GM12878 (cell line): ENCODE measurements around the gene MAML3. TPM values are rescaled to one million over a fixed set of nuclear protein-coding genes. Genes with fewer than 3 reads are reported as not detected.

Source experiments
- ATAC-seq: fragments of 200-7000 bp; cut with Tn5 transposase; 3 replicates; pipeline ENCODE4 v1.9.1; 2020; ENCODE audit warnings: mild to moderate bottlenecking, moderate library complexity
- BruUV-seq: library from RNA; stranded (reverse); fragments of 400-500 nt; replicated peaks from 2 replicates; lab custom pipeline; 2021; lab: Mats Ljungman, UMichigan
- CTCF ChIA-PET: fragments of 300-600 bp; sonication (Branson Sonifier 250); formaldehyde crosslinking; extraction: SDS; loops from one replicate; lab custom pipeline; 2021; ENCODE audit warnings: inconsistent platforms; lab: Yijun Ruan, JAX
- POLR2A ChIA-PET: fragments of 350-600 bp; formaldehyde crosslinking; extraction: SDS; loops from one replicate; lab custom pipeline; 2021; ENCODE audit warnings: inconsistent platforms; lab: Charles Lee
- RAD21 ChIA-PET: fragments of 300-600 bp; sonication (Branson Sonifier 250); formaldehyde crosslinking; loops from one replicate; lab custom pipeline; 2023; ENCODE audit warnings: antibody characterized with exemption; ENCODE audit not compliant: unreplicated experiment; lab: Charles Lee
- SMC1A ChIA-PET: fragments of 300-600 bp; sonication (Branson Sonifier 250); formaldehyde crosslinking; loops from one replicate; lab custom pipeline; 2023; ENCODE audit not compliant: unreplicated experiment, uncharacterized antibody; lab: Charles Lee
- DNase-seq: peaks from one replicate; pipeline ENCODE4 v3.0.0-alpha.2; 2011; ENCODE audit warnings: low read depth, low spot score
- FAIRE-seq: peaks from 3 replicates; lab custom pipeline; 2011; peaks lifted over from hg19 to GRCh38; lab: Jason Lieb, UNC
- H2AFZ ChIP-seq: 2 replicates; pipeline ENCODE4 v1.6.0; 2011; ENCODE audit warnings: low read depth, low read length, control low read depth; ENCODE audit not compliant: control insufficient read depth
- H3K27ac ChIP-seq: 2 replicates; pipeline ENCODE4 v1.5.1; 2011; ENCODE audit warnings: control low read depth; ENCODE audit not compliant: control insufficient read depth, insufficient read depth
- H3K27me3 ChIP-seq, 2 experiments: replicated peaks in 1 of 2; 2 replicates each; pipeline versions ENCODE4 v1.6.0 to v1.6.1; 2011; ENCODE audit warnings: low read length in 1 of 2; ENCODE audit not compliant: control insufficient read depth in 2 of 2, insufficient read depth in 2 of 2
- H3K36me3 ChIP-seq, 2 experiments: 2 replicates each; pipeline ENCODE4 v1.5.1; 2011; ENCODE audit warnings: low read length in 1 of 2; ENCODE audit not compliant: control insufficient read depth in 2 of 2, insufficient read depth in 2 of 2
- H3K4me1 ChIP-seq: 2 replicates; pipeline ENCODE4 v1.6.1; 2011; ENCODE audit warnings: mild to moderate bottlenecking, low read length, moderate library complexity, mixed read lengths; ENCODE audit not compliant: control insufficient read depth, insufficient read depth
- H3K4me2 ChIP-seq: 2 replicates; pipeline ENCODE4 v1.6.0; 2011; ENCODE audit warnings: control low read depth; ENCODE audit not compliant: control insufficient read depth, insufficient read depth
- H3K4me3 ChIP-seq: fragments of 200-600 bp; sonication (generic); 2 replicates; pipeline ENCODE4 v1.5.1; 2016
- H3K79me2 ChIP-seq: 2 replicates; pipeline ENCODE4 v1.6.0; 2011; ENCODE audit warnings: low read length; ENCODE audit not compliant: control insufficient read depth, insufficient read depth
- H3K9ac ChIP-seq: 2 replicates; pipeline ENCODE4 v1.8.0; 2011; ENCODE audit warnings: low read length, control low read depth, mixed read lengths; ENCODE audit not compliant: control insufficient read depth, insufficient read depth
- H3K9me3 ChIP-seq: replicated peaks from 3 replicates; pipeline ENCODE4 v1.5.1; 2011; ENCODE audit warnings: mild to moderate bottlenecking, low read length; ENCODE audit not compliant: control insufficient read depth, insufficient read depth
- H4K20me1 ChIP-seq: 2 replicates; pipeline ENCODE4 v1.6.0; 2011; ENCODE audit not compliant: control insufficient read depth, insufficient read depth
- ATF2 ChIP-seq: IDR thresholded peaks from 2 replicates; pipeline ENCODE4 v1.6.1; 2012; ENCODE audit warnings: low read length, inconsistent platforms
- EED ChIP-seq: sonication (generic); IDR thresholded peaks from 2 replicates; pipeline ENCODE4 v1.6.1; 2016; ENCODE audit warnings: antibody characterized with exemption, low read depth
- EZH2 ChIP-seq: IDR thresholded peaks from 2 replicates; pipeline ENCODE4 v1.6.1; 2012; ENCODE audit warnings: low read depth, mild to moderate bottlenecking, control low read depth, inconsistent platforms, low read length, borderline replicate concordance; ENCODE audit not compliant: control insufficient read depth
- FOS ChIP-seq: IDR thresholded peaks from 3 replicates; pipeline ENCODE4 v1.6.1; 2011; ENCODE audit warnings: borderline replicate concordance; ENCODE audit not compliant: insufficient read length; ENCODE audit errors: extremely low read depth
- FOXM1 ChIP-seq: IDR thresholded peaks from 2 replicates; pipeline ENCODE4 v1.6.1; 2012; ENCODE audit warnings: low read depth, mild to moderate bottlenecking, inconsistent platforms, low read length, moderate library complexity
- MEF2A ChIP-seq: IDR thresholded peaks from 2 replicates; pipeline ENCODE4 v1.6.1; 2011; ENCODE audit warnings: low read depth, mild to moderate bottlenecking, low read length, moderate library complexity; ENCODE audit not compliant: insufficient read depth
- MTA2 ChIP-seq: fragments of 450-650 bp; IDR thresholded peaks from 2 replicates; pipeline ENCODE4 v1.6.1; 2016; ENCODE audit warnings: low read depth, mild to moderate bottlenecking, moderate library complexity
- MYC ChIP-seq: IDR thresholded peaks from 2 replicates; pipeline ENCODE4 v1.6.1; 2011; ENCODE audit warnings: mild to moderate bottlenecking, low read length, moderate library complexity, inconsistent platforms; ENCODE audit not compliant: insufficient read depth, insufficient replicate concordance, insufficient read length, severe bottlenecking
- NFYA ChIP-seq: IDR thresholded peaks from 2 replicates; pipeline ENCODE4 v1.6.1; 2011; ENCODE audit warnings: low read depth, mild to moderate bottlenecking, low read length, improper control_type of control experiment, borderline replicate concordance
- RCOR1 ChIP-seq: conservative IDR thresholded peaks from 2 replicates; pipeline ENCODE4 v1.6.1; 2012; ENCODE audit warnings: low read depth, low read length, improper control_type of control experiment
- ZNF217 ChIP-seq: fragments of 450-650 bp; IDR thresholded peaks from 2 replicates; pipeline ENCODE4 v1.6.1; 2017; ENCODE audit warnings: antibody characterized with exemption, mild to moderate bottlenecking
- WGBS: methylation state at CpG from one replicate; pipeline ENCODE4 v1.1.6; 2016; ENCODE audit warnings: low lambda C conversion rate; ENCODE audit not compliant: insufficient replicate concordance, insufficient coverage; ENCODE audit errors: missing lambda C conversion rate; 5-methylcytosine and 5-hydroxymethylcytosine counted together
- in situ Hi-C: fragments of 300-500 bp; cut with MboI; formaldehyde crosslinking; loops from 9 replicates; pipeline ENCODE4 v1.14.3; 2018; ENCODE audit warnings: mixed read lengths
- intact Hi-C: fragments of 100-400 bp; cut with micrococcal nuclease; formaldehyde crosslinking; loops from one replicate; pipeline ENCODE4 v1.14.2; 2022; ENCODE audit not compliant: unreplicated experiment
- polyA plus RNA-seq, 11 experiments: library from polyadenylated mRNA; depleted of rRNA in 4 of 11; unstranded in 6 of 11; stranded (reverse) in 5 of 11; fragments of >200 nt; fragmentation: Nextera tagmentation in 4 of 11; fragmentation: Illumina TruSeq in 1 of 11; extraction: Ambion mirVana in 4 of 11; extraction: Trizol in 1 of 11; gene quantifications; 1 replicate in 1 of 11; 2 replicates in 10 of 11; pipeline versions ENCODE4 v1.2.1 to v1.2.3, GENCODE V29; 2011 to 2016; ENCODE audit warnings: inconsistent platforms in 2 of 11, missing spikeins in 2 of 11, low read depth in 1 of 11
- total RNA-seq, 4 experiments: library from RNA; depleted of rRNA in 3 of 4; stranded (reverse); fragments of >200 nt in 3 of 4; fragmentation: Illumina TruSeq in 1 of 4; extraction: Trizol in 1 of 4; gene quantifications; 2 replicates each; pipeline versions ENCODE4 v1.2.1 to v1.2.3, GENCODE V29; 2013 to 2021

MAML3 gene
- total and polyA plus RNA-seq, 10 of the 15 experiments (the other 5 are each of a cell fraction or from before 2014, with no cell fraction given), result under 0.01 to 0.53 (median 0.06) TPM; not detected in 2

- H3K4me2 ChIP-seq, result no peak overlapping the region
These were observed 379.1 kb downstream of the MAML3 start for GRCh38 chr4:139774759-139775487.

More at GRCh38 chr4:139774759-139775487, 379.1 kb downstream of the MAML3 start:
- Histone ChIP-seq H3K36me3 (no peaks in the 10 kb centered on the region), H3K9me3 (no peaks in the 10 kb centered on the region), H3K9ac (no peak overlapping the region), H3K4me3 (no peak overlapping the region), H2AFZ (no peak overlapping the region), H3K79me2 (no peaks in the 10 kb centered on the region), H3K27ac (no peak overlapping the region), H4K20me1 (no peaks in the 10 kb centered on the region), H3K4me1 (no peaks in the 10 kb centered on the region), H3K27me3 (peaks cover 0 to 3% of the 10 kb centered on the region in 2 experiments; a peak in 1 of 4 replicates)
- in situ Hi-C loops, result no loop called here
- intact Hi-C loops, result no loop called here
- SMC1A ChIA-PET, result no interaction called here
- DNase-seq (no peak), FAIRE-seq (no peak), ATAC-seq (no peak)
- CTCF ChIA-PET, result no interaction called here
- RAD21 ChIA-PET, result no interaction called here
- POLR2A ChIA-PET, result no interaction called here
- 43% methylated on average over 6 of the region's 6 CpGs for WGBS
- no TSS peak for BruUV-seq
- TF ChIP-seq ATF2 (no peak), MYC (no peak), MEF2A (no peak), FOXM1 (no peak), RCOR1 (no peak), EZH2 (no peak), EED (no peak), ZNF217 (no peak), FOS (no peak), MTA2 (no peak), NFYA (no peak)
